K562 (cell line): ENCODE data around the gene ATP2B1. TPM values are rescaled to one million over a fixed set of nuclear protein-coding genes. Genes with fewer than 3 reads are reported as not detected.

Experiments
- ATAC-seq: fragments of 200-7000 bp; cut with Tn5 transposase; 3 replicates; pipeline ENCODE4 v1.9.1; 2020; ENCODE audit warnings: moderate library complexity
- BruUV-seq: library from RNA; stranded (reverse); fragments of 400-500 nt; replicated peaks from 2 replicates; lab custom pipeline; 2021; lab: Mats Ljungman, UMichigan
- CTCF ChIA-PET: fragments of 300-600 bp; formaldehyde crosslinking; extraction: SDS; loops from one replicate; lab custom pipeline; 2021; ENCODE audit warnings: low intra/inter-chr PET ratio; lab: Yijun Ruan, JAX
- POLR2A ChIA-PET: fragments of 300-600, 350-650 bp; sonication (Branson Sonifier 250); formaldehyde crosslinking; extraction: SDS; loops from one replicate; lab custom pipeline; 2021; ENCODE audit warnings: antibody characterized with exemption, inconsistent platforms; lab: Yijun Ruan, JAX
- DNase-seq, 4 experiments: peaks; one replicate each; pipeline versions ENCODE4 v3.0.0 to v3.0.0-alpha.2; 2011 to 2018; ENCODE audit warnings: low spot score in 3 of 4, mixed read lengths in 3 of 4; ENCODE audit errors: extremely low read depth in 1 of 4
- FAIRE-seq: peaks from 2 replicates; lab custom pipeline; 2011; peaks lifted over from hg19 to GRCh38; lab: Jason Lieb, UNC
- H2AFZ ChIP-seq: 2 replicates; pipeline ENCODE4 v1.6.0; 2011; ENCODE audit warnings: low read depth, low read length, control low read depth, inconsistent platforms
- H3K27ac ChIP-seq: fragments of 200-600 bp; 3 replicates; pipeline ENCODE4 v1.8.0; 2011; ENCODE audit warnings: low read depth, mild to moderate bottlenecking, control low read depth, inconsistent platforms, low read length, moderate library complexity, mixed read lengths; ENCODE audit errors: extremely low read depth
- H3K27me3 ChIP-seq, 2 experiments: fragments of 300-600 bp in 1 of 2; 2 replicates in 1 of 2; 3 replicates in 1 of 2; pipeline versions ENCODE4 v1.6.0 to v1.8.0; 2011; ENCODE audit warnings: inconsistent platforms in 2 of 2, low read length in 2 of 2, mild to moderate bottlenecking in 1 of 2, mixed read lengths in 1 of 2, moderate library complexity in 1 of 2; ENCODE audit not compliant: control insufficient read depth in 2 of 2, insufficient read depth in 2 of 2
- H3K36me3 ChIP-seq: fragments of 300-600 bp; 3 replicates; pipeline ENCODE4 v1.8.0; 2011; ENCODE audit warnings: mild to moderate bottlenecking, low read length, inconsistent platforms; ENCODE audit not compliant: control insufficient read depth, insufficient read depth
- H3K4me1 ChIP-seq, 2 experiments: fragments of 200-600 bp in 1 of 2; replicated peaks in 1 of 2; 2 replicates in 1 of 2; 3 replicates in 1 of 2; pipeline versions ENCODE4 v1.5.1 to v1.8.0; 2011; ENCODE audit warnings: inconsistent platforms in 2 of 2, low read length in 2 of 2, mild to moderate bottlenecking in 1 of 2, mixed read lengths in 1 of 2, moderate library complexity in 1 of 2; ENCODE audit not compliant: control insufficient read depth in 2 of 2, insufficient read depth in 2 of 2
- H3K4me2 ChIP-seq: 2 replicates; pipeline ENCODE4 v1.6.1; 2011; ENCODE audit warnings: low read length, control low read depth, inconsistent platforms, mixed read lengths; ENCODE audit not compliant: insufficient read depth
- H3K4me3 ChIP-seq: fragments of 200-600 bp; sonication (generic), shearing (Covaris generic); 2 replicates; pipeline ENCODE4 v1.5.1; 2016; ENCODE audit warnings: control low read depth, inconsistent platforms
- H3K79me2 ChIP-seq: fragments of 200-600 bp; 3 replicates; pipeline ENCODE4 v1.8.0; 2011; ENCODE audit warnings: low read length, inconsistent platforms; ENCODE audit not compliant: control insufficient read depth, insufficient read depth
- H3K9ac ChIP-seq, 2 experiments: 2 replicates each; pipeline versions ENCODE4 v1.6.0 to v1.6.1; 2011; ENCODE audit warnings: low read depth in 2 of 2, low read length in 2 of 2, control low read depth in 1 of 2, inconsistent platforms in 1 of 2, mild to moderate bottlenecking in 1 of 2, mixed read lengths in 1 of 2; ENCODE audit not compliant: insufficient read depth in 1 of 2
- H3K9me1 ChIP-seq: one replicate; pipeline ENCODE4 v1.6.0; 2011; ENCODE audit warnings: inconsistent platforms, mild to moderate bottlenecking, low read length, moderate library complexity; ENCODE audit not compliant: control insufficient read depth, insufficient read depth
- H3K9me3 ChIP-seq: replicated peaks from 2 replicates; pipeline ENCODE4 v1.5.1; 2011; ENCODE audit warnings: low read depth, low read length, inconsistent platforms; ENCODE audit not compliant: control insufficient read depth, insufficient read depth
- H4K20me1 ChIP-seq: replicated peaks from 2 replicates; pipeline ENCODE4 v1.6.1; 2011; ENCODE audit warnings: low read length, inconsistent platforms, mixed read lengths; ENCODE audit not compliant: control insufficient read depth, insufficient read depth
- NR1H2 ChIP-seq: sonication (generic); formaldehyde crosslinking; IDR thresholded peaks from 2 replicates; pipeline ENCODE4 v1.4.0; 2020; ENCODE audit warnings: mild to moderate bottlenecking, missing genetic modification reagents
- SNRNP70 ChIP-seq: fragments of 200-400 bp; formaldehyde crosslinking; optimal IDR thresholded peaks from 2 replicates; pipeline ENCODE3; 2017; ENCODE audit warnings: low read depth, low read length
- ZC3H8 ChIP-seq: fragments of 450-650 bp; IDR thresholded peaks from 2 replicates; pipeline ENCODE4 v1.6.1; 2017
- ZNF324 ChIP-seq: fragments of 250-450 bp; sonication (Bioruptor Pico); IDR thresholded peaks from 2 replicates; pipeline ENCODE4 v1.4.0; 2020; ENCODE audit warnings: mild to moderate bottlenecking
- ZNF384 ChIP-seq: IDR thresholded peaks from 2 replicates; pipeline ENCODE4 v1.6.1; 2012; ENCODE audit warnings: low read depth, low read length, improper control_type of control experiment
- ZNF717 ChIP-seq: fragments of 250-450 bp; sonication (Bioruptor Pico); IDR thresholded peaks from 2 replicates; pipeline ENCODE4 v1.5.0; 2021
- WGBS: fragments of 100-300 bp; shearing (Covaris generic); methylation state at CpG from one replicate; pipeline ENCODE4 v1.1.6; 2016; ENCODE audit warnings: low coverage, mixed read lengths; ENCODE audit not compliant: insufficient coverage; ENCODE audit errors: missing lambda C conversion rate; 5-methylcytosine and 5-hydroxymethylcytosine counted together
- in situ Hi-C: fragments of 300-500 bp; cut with MboI; formaldehyde crosslinking; loops from 4 replicates; pipeline ENCODE4 v1.15.0; 2018; ENCODE audit warnings: inconsistent platforms, mixed read lengths
- intact Hi-C: fragments of 100-400 bp; cut with micrococcal nuclease; formaldehyde crosslinking; loops from 2 replicates; pipeline ENCODE4 v1.14.2; 2022
- polyA plus RNA-seq, 8 experiments: library from polyadenylated mRNA; depleted of rRNA in 4 of 8; stranded (reverse) in 5 of 8; unstranded in 3 of 8; fragments of >200 nt; fragmentation: Nextera tagmentation in 2 of 8; fragmentation: Illumina TruSeq in 1 of 8; extraction: Ambion mirVana in 2 of 8; extraction: Trizol in 1 of 8; gene quantifications; 2 replicates each; pipeline versions ENCODE4 v1.2.1 to v1.2.3, GENCODE V29; 2011 to 2014; ENCODE audit warnings: inconsistent platforms in 1 of 8, missing spikeins in 1 of 8
- total RNA-seq, 7 experiments: library from RNA; depleted of rRNA in 6 of 7; stranded (reverse); fragments of >200 nt in 6 of 7; fragmentation: Illumina TruSeq in 2 of 7; extraction: Trizol in 2 of 7; gene quantifications; 2 replicates each; pipeline versions ENCODE4 v1.2.1 to v1.2.3, GENCODE V29; 2011 to 2021; ENCODE audit warnings: low replicate concordance in 1 of 7

The ATP2B1 gene
- total and polyA plus RNA-seq, 9 of the 15 experiments (the other 6 are each of a cell fraction or from before 2014, with no cell fraction given), result 8.6 to 39.0 (median 27.8) TPM

DNA sequence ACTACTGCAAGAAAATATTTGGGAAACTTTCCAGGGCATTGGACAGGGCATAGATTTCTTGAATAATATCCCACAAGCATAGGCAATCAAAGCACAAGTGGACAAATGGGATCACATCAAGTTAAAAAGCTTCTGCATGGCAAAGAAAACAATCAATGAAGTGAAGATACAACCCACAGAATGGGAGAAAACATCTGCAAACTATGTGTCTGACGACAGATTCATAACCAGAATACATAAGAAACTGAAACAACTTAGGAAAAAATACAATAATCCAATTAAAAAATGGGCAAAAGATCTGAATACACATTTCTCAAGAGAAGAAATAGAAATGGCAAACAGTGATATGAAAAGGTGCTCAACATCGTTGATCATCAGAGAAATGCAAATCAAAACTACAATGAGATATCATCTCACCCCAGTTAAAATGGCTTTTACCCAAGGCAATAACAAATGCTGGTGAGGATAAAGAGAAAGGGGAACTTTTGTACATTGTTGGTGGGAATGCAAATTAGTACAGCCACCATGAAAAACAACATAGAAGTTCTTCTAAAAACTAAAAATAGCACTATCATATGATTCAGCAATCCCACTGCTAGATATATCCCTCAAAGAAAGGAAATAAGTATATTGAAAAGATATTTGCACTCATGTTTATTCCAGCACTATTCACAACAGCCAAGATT lies 33.8 kb upstream of the ATP2B1 start:
- no TSS peak for BruUV-seq
- intact Hi-C loops (no loop called here), in situ Hi-C loops (no loop called here)
- Histone ChIP-seq H3K79me2 (no peaks in the 10 kb centered on the region), H2AFZ (no peak overlapping the region), H3K4me1 (no peaks in the 10 kb centered on the region), H3K9me3 (no peaks in the 10 kb centered on the region), H3K4me2 (no peak overlapping the region), H3K36me3 (no peaks in the 10 kb centered on the region), H4K20me1 (no peaks in the 10 kb centered on the region), H3K27ac (no peak overlapping the region), H3K9ac (no peak overlapping the region), H3K9me1 (no peaks in the 10 kb centered on the region), H3K4me3 (no peak overlapping the region), H3K27me3 (no peaks in the 10 kb centered on the region)
- DNase-seq (no peak), FAIRE-seq (no peak), ATAC-seq (no peak)
- WGBS, result 3% methylated on average over 2 of the region's 2 CpGs
- ChIA-PET CTCF (no interaction called here), POLR2A (no interaction called here)
- TF ChIP-seq SNRNP70 (no peak), ZNF384 (no peak)

DNA sequence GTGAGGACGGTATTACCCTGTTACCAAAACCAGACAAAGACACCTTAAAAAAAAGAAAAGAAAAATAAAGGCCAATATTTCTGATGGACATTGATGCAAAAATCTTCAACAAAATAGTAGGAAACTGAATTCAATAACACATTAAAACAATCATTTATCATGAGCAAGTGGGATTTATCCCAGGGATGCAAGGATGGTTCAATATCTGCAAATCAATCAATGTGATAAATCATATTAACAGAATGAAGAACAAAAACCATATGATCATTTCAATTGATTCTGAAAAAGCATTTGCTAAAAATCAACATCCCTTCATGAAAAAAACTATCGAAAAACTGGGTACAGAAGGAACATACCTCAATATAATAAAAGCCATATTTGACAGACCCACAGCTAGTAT lies 32.3 kb upstream of the ATP2B1 start:
- FAIRE-seq, result no peak
- no peak for ATAC-seq
- BruUV-seq, result no TSS peak
- in situ Hi-C loops, result no loop called here
- H3K36me3 ChIP-seq, result no peaks in the 10 kb centered on the region
- TF ChIP-seq ZNF717 (CRISPR knock-in tag) (no peak), ZNF324 (CRISPR knock-in tag) (peak; percentile 95), ZC3H8 (no peak), NR1H2 (no peak)
- TF ChIP-seq, all 486 proteins: peak for 1
- Histone ChIP-seq H2AFZ (no peak overlapping the region), H4K20me1 (no peaks in the 10 kb centered on the region), H3K27ac (no peak overlapping the region), H3K4me1 (no peaks in the 10 kb centered on the region), H3K79me2 (no peaks in the 10 kb centered on the region), H3K9me1 (no peaks in the 10 kb centered on the region), H3K27me3 (no peaks in the 10 kb centered on the region), H3K9ac (no peak overlapping the region), H3K4me2 (no peak overlapping the region), H3K9me3 (no peaks in the 10 kb centered on the region), H3K4me3 (no peak overlapping the region)
- no peak for DNase-seq
- POLR2A ChIA-PET, result no interaction called here
- WGBS, result 21% methylated on average over 2 of the region's 2 CpGs
- CTCF ChIA-PET, result no interaction called here
- intact Hi-C loops, result no loop called here
